HG03097 (cell line): ENCODE measurements around the gene LRP8.

Experiments used
- ATAC-seq: cut with Tn5 transposase; IDR thresholded peaks from one replicate; pipeline ENCODE4 v1.9.1; 2021; ENCODE audit not compliant: unreplicated experiment, low FRiP score

Gene LRP8

DNA sequence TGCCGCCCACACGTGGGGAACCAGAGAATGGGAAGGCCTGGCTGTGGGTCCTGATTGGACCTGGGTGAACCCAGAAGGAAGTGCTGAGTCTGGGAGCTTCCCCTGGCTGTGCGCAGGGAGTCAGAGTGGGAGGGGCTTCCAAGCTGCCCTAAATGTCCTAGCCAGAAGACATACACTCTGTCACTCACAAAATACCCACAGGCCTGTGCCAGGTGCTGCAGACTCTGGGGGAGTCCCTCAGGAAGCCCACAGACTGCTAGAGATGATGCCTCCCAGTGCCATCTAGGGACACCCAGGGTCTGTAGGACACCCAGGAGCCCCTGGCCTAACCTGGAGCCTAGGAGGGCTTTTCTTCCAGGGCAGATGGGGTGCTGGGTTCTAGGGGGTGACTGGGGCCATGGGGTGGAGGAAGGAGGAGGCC lies 33.7 kb upstream of the LRP8 start:
- no peak for ATAC-seq

GRCh38 chr1:53359934-53360276 lies 32.0 kb upstream of the LRP8 start:
- ATAC-seq: no peak

GRCh38 chr1:53359225-53359933 lies 31.5 kb upstream of the LRP8 start:
- no peak for ATAC-seq

DNA sequence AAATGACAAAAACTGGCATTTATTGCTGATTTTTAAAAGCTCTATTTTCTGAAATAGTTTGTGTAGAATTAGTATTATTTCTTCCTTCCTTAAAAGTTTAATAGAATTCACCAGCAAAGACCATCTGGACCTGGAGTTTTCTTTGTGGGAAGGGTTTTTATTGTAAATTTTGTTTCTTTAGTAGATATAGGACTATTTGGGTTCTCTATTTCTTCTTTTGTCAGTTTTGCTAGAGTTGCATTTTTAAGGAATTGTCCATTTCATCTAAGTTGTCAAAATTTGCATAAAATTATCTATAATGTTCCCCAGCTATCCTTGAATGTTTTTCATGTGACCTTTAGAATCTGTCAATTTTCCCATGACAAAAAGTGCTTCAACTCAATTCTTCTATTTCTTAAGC lies 28.8 kb upstream of the LRP8 start:
- no peak for ATAC-seq

- no peak for ATAC-seq
These were observed 26.2 kb upstream of the LRP8 start for GRCh38 chr1:53354119-53354518.

DNA sequence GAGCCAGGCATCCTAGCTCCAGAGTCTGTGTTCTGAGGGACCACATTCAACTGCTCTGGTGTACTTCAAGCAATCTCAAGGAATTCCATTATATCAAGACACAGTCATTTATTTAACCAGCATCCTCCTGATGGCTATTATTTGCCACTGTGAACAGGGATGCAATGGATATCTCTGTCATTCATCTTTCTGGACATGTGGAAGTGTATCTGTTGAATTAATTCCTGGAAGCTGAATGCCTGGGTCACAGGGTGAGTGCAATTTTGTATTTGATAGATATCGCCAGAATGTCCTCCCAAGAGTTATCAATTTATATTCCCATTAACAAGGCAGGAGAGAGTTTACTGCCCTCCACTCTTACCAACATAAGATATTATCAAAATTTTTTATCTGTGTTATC lies 24.7 kb upstream of the LRP8 start:
- no peak for ATAC-seq

- ATAC-seq: no peak
These were observed 23.2 kb upstream of the LRP8 start for GRCh38 chr1:53350853-53351767.

GRCh38 chr1:53349968-53350852 lies 22.3 kb upstream of the LRP8 start:
- no peak for ATAC-seq

DNA sequence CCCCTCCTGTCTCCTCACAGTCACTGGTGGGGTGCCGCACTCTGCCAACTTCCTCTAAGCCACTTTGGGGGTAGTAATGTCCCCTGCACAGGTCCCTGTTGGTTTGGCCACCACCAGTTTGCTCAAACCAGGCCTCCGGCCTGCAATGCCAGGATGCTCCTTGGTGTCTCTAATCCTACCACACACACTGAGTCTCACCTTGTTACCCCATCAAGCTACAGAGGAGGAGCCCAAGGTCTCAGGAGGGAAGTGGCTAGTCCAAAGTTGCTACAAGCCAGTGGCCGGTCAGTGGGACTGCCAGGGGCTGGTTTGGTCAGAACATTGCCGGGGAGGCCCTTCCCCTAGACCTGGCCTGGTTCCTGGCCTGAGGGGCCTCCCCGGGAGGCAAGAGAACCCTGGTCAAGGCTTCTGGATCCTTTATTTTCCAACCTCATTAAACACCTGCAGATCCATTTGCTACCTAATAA lies 21.5 kb upstream of the LRP8 start:
- no peak for ATAC-seq

DNA sequence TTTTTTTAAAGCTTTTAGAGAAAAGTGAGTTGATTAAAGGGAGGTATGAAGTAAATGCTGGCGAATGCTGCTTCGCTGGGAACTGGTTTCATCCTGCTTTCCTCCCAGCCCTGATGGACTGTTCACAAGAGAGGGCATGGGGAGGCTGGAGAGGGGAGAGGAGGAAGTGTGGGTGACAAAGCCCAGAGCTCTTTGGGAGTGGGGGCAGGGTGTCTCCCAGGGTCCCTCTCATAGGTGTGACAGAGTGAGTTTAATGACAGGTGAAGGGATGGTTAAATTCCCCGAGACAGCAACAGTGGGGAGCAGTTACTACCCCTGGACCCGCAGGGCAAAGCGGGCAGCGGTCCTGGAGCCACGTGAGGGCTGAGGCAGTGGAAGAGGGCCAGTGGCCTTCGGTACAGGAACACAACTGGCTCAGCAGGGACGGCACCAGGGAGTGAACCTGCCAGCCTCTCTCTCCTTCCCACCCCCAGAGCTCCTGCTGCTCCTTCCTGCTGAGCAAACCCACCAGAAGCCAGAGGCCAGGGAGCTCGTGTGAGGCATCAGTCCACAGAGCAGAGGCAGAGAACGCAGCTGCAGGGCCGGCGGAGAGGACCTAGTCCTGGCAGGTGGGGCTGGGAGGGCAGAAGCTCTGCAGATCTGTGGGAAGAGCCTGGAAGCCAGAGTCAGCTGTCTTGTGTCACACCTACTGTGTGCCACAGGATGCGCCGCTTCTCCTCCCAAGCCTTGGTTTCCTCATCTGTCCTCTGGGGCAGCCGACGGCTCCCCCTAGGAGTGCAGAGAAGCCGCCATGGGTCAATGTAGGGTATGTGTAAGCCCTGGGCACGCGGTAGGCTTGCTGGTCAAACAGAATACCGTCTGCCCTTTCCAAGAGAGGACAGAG lies 20.9 kb upstream of the LRP8 start:
- no peak for ATAC-seq

DNA sequence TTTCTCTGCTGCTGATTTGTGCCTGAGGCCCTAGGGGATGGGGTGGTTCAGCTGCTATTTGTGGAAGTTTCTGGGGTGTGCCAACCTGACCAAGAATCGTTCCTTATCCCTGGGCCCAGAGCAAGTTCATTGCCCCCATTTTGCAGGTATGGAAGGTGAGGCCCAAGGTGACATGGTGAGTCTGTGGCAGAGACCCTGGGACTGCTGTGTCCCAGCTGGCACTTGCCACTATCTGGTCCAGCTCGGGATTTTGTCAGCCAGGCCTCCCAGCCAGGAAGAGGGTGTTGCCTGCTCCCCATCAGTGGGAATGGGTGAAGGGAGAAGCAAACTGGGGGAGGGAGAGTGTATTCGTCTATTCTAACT lies 18.9 kb upstream of the LRP8 start:
- ATAC-seq: no peak

DNA sequence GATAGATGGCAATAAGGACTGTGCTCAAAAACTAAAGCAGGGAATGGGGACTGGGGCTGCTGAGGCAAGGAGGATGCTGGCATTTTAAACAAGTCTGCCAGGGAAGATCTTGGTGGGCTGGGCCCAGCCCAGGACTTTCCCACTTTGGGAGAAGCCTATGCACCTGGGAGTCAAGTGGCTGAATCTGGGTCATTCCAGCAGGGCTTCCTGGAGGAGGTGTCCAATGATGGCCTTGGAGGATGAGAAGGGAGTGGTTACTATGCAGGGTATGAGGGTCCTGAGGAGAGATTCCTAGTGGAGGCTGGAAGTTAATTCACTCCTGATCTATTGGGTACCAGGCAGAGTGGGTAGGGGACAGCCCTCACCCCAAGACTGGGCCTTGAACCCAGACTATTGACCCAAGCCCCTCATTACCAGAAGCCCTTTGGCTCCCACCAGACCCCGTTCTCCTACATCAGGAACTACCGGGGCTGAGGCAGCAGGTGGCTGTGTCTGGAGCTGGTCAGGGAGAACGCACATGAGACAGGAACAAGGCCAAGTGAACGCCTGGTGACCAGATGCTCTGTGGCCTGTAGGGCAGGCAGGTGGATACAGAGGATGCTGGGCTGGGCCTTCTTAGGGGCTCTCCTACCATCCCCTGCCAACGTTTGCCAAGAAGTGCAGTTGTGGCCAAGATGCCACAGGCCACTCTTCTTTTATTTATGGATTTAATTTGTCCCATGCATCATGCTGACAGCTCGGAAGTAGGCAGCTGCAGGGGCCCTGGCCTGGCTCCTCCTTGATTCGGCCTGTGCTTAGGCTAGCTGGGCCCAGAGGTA lies 18.3 kb upstream of the LRP8 start:
- no peak for ATAC-seq

GRCh38 chr1:53344921-53345838 lies 17.3 kb upstream of the LRP8 start:
- no peak for ATAC-seq

GRCh38 chr1:53343831-53344668 lies 16.2 kb upstream of the LRP8 start:
- no peak for ATAC-seq

DNA sequence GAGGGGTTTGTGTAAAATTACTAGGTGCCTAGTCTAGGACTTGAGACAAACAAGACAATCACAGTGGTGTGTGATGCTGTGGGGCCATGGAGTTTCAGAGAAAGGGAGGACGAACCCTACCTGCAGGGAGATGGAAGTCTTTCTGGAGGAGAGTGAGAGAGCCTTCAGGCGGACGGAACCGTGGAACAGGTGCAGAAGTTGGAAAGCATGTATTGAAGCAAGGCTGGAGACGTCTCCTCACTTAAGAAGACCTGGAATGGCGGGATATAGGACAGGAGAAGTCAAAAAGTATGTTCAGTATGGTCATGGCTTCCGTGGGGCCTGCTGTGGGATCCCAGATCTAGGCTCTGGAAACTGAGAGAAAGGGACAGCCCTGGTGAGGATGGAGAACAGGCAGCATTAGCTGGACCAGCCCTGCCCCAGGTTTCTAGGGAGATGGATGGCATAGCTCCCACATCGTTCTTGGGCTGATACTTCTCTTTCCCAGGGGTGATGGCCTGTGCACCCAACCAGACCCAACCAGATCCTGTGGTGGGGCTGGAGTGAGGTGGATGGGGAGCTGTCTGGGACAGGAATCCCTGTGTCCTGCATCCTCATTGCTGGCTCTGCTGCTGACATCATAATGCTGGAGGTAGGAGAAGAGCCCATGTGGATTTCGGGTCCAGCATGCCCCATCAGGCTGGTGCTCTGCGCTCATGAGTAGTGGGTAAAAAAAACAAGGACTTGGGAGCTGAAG lies 15.0 kb upstream of the LRP8 start:
- ATAC-seq: no peak

GRCh38 chr1:53341961-53342707 lies 14.3 kb upstream of the LRP8 start:
- no peak for ATAC-seq
